Measurements from ENCODE around the gene CS.

DNA sequence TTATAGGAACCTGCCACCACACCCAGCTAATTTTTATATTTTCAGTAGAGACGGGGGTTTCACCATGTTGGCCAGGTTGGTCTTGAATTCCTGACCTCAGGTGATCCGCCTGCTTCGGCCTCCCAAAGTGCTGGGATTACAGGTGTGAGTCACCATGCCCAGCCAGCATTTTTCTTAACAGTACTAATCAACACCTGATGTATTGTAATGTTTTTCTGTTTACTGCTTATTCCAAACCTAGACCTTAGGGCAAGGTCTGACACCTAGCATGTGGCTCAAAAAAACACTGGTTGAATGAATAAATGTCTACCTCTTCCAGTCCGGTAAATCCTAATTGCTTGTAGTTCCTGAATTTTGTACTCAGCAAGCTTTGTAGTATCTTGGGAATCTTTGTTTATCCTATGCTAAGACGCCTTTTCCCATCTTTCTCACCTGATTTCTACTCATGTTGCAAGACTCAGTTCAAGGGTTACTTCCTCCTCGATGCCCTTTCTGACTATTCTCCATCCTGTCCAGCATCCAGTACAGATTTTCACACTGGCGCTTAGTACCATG, 30.9 kb upstream of the CS start:
- TF ChIP-seq, protein P1, sequence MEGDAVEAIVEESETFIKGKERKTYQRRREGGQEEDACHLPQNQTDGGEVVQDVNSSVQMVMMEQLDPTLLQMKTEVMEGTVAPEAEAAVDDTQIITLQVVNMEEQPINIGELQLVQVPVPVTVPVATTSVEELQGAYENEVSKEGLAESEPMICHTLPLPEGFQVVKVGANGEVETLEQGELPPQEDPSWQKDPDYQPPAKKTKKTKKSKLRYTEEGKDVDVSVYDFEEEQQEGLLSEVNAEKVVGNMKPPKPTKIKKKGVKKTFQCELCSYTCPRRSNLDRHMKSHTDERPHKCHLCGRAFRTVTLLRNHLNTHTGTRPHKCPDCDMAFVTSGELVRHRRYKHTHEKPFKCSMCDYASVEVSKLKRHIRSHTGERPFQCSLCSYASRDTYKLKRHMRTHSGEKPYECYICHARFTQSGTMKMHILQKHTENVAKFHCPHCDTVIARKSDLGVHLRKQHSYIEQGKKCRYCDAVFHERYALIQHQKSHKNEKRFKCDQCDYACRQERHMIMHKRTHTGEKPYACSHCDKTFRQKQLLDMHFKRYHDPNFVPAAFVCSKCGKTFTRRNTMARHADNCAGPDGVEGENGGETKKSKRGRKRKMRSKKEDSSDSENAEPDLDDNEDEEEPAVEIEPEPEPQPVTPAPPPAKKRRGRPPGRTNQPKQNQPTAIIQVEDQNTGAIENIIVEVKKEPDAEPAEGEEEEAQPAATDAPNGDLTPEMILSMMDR (IDR thresholded peaks at IDR 0.05; ENCODE audit: insufficient read depth, low read depth, low read length), result no peak
- no peak for TF ChIP-seq EZH2 (IDR thresholded peaks at IDR 0.05; ENCODE audit: insufficient read depth, low read length)

Measured in astrocyte (in vitro differentiated cells and primary cell).